ENCODE measurements around the gene LATS2. TPM values are rescaled to one million over a fixed set of nuclear protein-coding genes. Genes with fewer than 3 reads are reported as not detected.

The LATS2 gene
- total and polyA plus RNA-seq, 10 donors = 2.5 to 34.6 (median 22.6) TPM

- 28 to 45% (median 38%) methylated on average over 5 of the region's 5 CpGs for WGBS, 5 donors
- Histone ChIP-seq H3K27ac (no peak overlapping the region), H3K27me3 (replicated peaks in 1 of 7) (no peaks in the 10 kb centered on the region), H3K36me3 (peaks cover 0 to 27% (median 0%) of the 10 kb centered on the region in 6 donors), H3K4me3 (no peak overlapping the region), H3K4me1 (peaks cover 10 to 81% (median 50%) of the 10 kb centered on the region in 6 donors), H3K9me3 (no peaks in the 10 kb centered on the region)
- TF ChIP-seq, protein P1, sequence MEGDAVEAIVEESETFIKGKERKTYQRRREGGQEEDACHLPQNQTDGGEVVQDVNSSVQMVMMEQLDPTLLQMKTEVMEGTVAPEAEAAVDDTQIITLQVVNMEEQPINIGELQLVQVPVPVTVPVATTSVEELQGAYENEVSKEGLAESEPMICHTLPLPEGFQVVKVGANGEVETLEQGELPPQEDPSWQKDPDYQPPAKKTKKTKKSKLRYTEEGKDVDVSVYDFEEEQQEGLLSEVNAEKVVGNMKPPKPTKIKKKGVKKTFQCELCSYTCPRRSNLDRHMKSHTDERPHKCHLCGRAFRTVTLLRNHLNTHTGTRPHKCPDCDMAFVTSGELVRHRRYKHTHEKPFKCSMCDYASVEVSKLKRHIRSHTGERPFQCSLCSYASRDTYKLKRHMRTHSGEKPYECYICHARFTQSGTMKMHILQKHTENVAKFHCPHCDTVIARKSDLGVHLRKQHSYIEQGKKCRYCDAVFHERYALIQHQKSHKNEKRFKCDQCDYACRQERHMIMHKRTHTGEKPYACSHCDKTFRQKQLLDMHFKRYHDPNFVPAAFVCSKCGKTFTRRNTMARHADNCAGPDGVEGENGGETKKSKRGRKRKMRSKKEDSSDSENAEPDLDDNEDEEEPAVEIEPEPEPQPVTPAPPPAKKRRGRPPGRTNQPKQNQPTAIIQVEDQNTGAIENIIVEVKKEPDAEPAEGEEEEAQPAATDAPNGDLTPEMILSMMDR (IDR thresholded peaks at IDR 0.05 in 8 of 11, conservative IDR thresholded peaks at IDR 0.05 in 3 of 11) = no peak
- TF ChIP-seq POLR2AphosphoS5 (IDR thresholded peaks at IDR 0.05) = no peak
- no peak for TF ChIP-seq POLR2A (IDR thresholded peaks at IDR 0.05)
- no peak for DNase-seq
- intact Hi-C loops (cut with DNase I; ENCODE audit: low total_unique reads) = no loop called here
Observed at GRCh38 chr13:21045100-21045499, 16.3 kb downstream of the LATS2 start.

- TF ChIP-seq POLR2AphosphoS5 (IDR thresholded peaks at IDR 0.05) (no peak), POLR2A (IDR thresholded peaks at IDR 0.05) (no peak)
- TF ChIP-seq, protein P1 (IDR thresholded peaks at IDR 0.05 in 8 of 11, conservative IDR thresholded peaks at IDR 0.05 in 3 of 11) = no peak
- WGBS, 5 donors = 52 to 77% (median 58%) methylated on average over 2 of the region's 2 CpGs
- Histone ChIP-seq H3K4me3 (no peak overlapping the region), H3K9me3 (no peaks in the 10 kb centered on the region), H3K36me3 (peaks cover 0 to 27% (median 0%) of the 10 kb centered on the region in 6 donors), H3K27me3 (replicated peaks in 1 of 7) (no peaks in the 10 kb centered on the region), H3K4me1 (peaks cover 19 to 91% (median 62%) of the 10 kb centered on the region in 6 donors), H3K27ac (no peak overlapping the region)
- DNase-seq = no peak
- intact Hi-C loops (cut with DNase I; ENCODE audit: low total_unique reads) = no loop called here
Observed at GRCh38 chr13:21043898-21044297, 17.5 kb downstream of the LATS2 start.

- WGBS, 5 donors = 74 to 84% (median 79%) methylated on average over 15 of the region's 15 CpGs
- no peak for DNase-seq
- H3K4me1 ChIP-seq = peaks cover 21 to 92% (median 60%) of the 10 kb centered on the region in 6 donors
- TF ChIP-seq POLR2A (IDR thresholded peaks at IDR 0.05) (no peak), POLR2AphosphoS5 (IDR thresholded peaks at IDR 0.05) (no peak)
- TF ChIP-seq, protein P1 (IDR thresholded peaks at IDR 0.05 in 8 of 11, conservative IDR thresholded peaks at IDR 0.05 in 3 of 11) = no peak
- intact Hi-C loops (cut with DNase I; ENCODE audit: low total_unique reads) = no loop called here
- H3K36me3 ChIP-seq = peaks cover 0 to 17% (median 0%) of the 10 kb centered on the region in 6 donors
- peak overlapping the region in 6 of 8 donors; percentile 1 to 76 (median 67) for H3K27ac ChIP-seq
- no peaks in the 10 kb centered on the region for H3K27me3 ChIP-seq (replicated peaks in 1 of 7)
- no peaks in the 10 kb centered on the region for H3K9me3 ChIP-seq
- no peak overlapping the region for H3K4me3 ChIP-seq
Observed at GRCh38 chr13:21040120-21040826, 21.1 kb downstream of the LATS2 start.

DNA sequence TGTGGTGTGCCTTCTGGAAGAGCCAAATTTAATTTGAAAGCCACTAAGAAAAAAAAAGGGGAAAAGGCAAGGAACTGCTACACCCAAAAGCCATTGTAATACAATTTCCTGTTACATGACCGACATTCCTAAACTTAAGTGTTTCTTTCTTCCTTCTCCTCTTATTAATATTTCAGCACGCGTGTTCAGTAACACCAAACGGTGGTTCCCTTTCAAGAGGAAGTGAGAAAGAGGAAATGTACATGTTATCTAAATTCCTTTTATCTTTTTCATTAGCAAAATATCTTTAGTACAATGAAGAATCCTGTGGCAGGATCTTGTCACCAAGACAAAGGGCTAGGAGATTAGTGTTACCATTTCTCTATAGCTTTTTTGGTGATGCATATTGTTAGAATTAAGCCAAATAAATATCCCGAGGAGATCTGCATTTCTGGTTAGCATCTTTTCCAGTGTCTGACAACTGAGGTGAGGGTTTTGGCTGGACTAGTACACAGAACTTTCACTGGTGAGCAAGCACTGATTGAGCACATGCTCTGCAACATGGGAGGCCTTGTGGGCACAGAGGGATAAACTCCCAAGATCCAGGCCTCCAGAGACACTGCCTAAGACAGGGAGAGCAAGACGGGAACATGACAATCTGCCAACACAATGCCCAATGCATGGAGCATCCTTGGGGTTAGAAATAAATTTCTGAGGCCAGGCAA lies 22.1 kb downstream of the LATS2 start:
- no peaks in the 10 kb centered on the region for H3K9me3 ChIP-seq
- intact Hi-C loops (cut with DNase I; ENCODE audit: low total_unique reads) = no loop called here
- TF ChIP-seq, protein P1 (IDR thresholded peaks at IDR 0.05 in 8 of 11, conservative IDR thresholded peaks at IDR 0.05 in 3 of 11) = no peak
- H3K36me3 ChIP-seq = peaks cover 0 to 11% (median 0%) of the 10 kb centered on the region in 6 donors
- no peaks in the 10 kb centered on the region for H3K27me3 ChIP-seq (replicated peaks in 1 of 7)
- H3K27ac ChIP-seq = peak overlapping the region; percentile 33 to 76 (median 62)
- H3K4me3 ChIP-seq = no peak overlapping the region
- DNase-seq = no peak
- peaks cover 19 to 92% (median 62%) of the 10 kb centered on the region in 6 donors for H3K4me1 ChIP-seq
- WGBS, 5 donors = 17 to 21% (median 20%) methylated on average over 6 of the region's 6 CpGs
